ENCODE measurements around the gene ME3.

The ME3 gene

GRCh38 chr11:86510097-86510496, 162.3 kb downstream of the ME3 start:
- ATAC-seq = no peak

- no peak for ATAC-seq
These were observed 162.8 kb downstream of the ME3 start for GRCh38 chr11:86509588-86509974.

- no peak for ATAC-seq
These were observed 163.5 kb downstream of the ME3 start for GRCh38 chr11:86508604-86509587.

GRCh38 chr11:86507249-86507845, 165.1 kb downstream of the ME3 start:
- ATAC-seq = no peak

GRCh38 chr11:86506235-86506634, 166.2 kb downstream of the ME3 start:
- no peak for ATAC-seq

GRCh38 chr11:86503131-86503530, 169.3 kb downstream of the ME3 start:
- ATAC-seq = no peak

- ATAC-seq = no peak
These were observed 170.2 kb downstream of the ME3 start for GRCh38 chr11:86502137-86502642.

- ATAC-seq = no peak
These were observed 171.8 kb downstream of the ME3 start for GRCh38 chr11:86500500-86501140.

GRCh38 chr11:86499723-86500129, 172.7 kb downstream of the ME3 start:
- ATAC-seq = no peak

GRCh38 chr11:86497836-86498235, 174.6 kb downstream of the ME3 start:
- ATAC-seq = no peak

GRCh38 chr11:86497310-86497709, 175.1 kb downstream of the ME3 start:
- ATAC-seq = no peak

GRCh38 chr11:86495351-86495750, 177.1 kb downstream of the ME3 start:
- no peak for ATAC-seq

GRCh38 chr11:86492370-86493010, 179.9 kb downstream of the ME3 start:
- no peak for ATAC-seq

- no peak for ATAC-seq
These were observed 181.4 kb downstream of the ME3 start for GRCh38 chr11:86491027-86491426.

GRCh38 chr11:86490582-86490981, 181.8 kb downstream of the ME3 start:
- no peak for ATAC-seq

- ATAC-seq = no peak
These were observed 183.0 kb downstream of the ME3 start for GRCh38 chr11:86489442-86489841.

GRCh38 chr11:86488553-86488952, 183.9 kb downstream of the ME3 start:
- no peak for ATAC-seq

- no peak for ATAC-seq
These were observed 184.7 kb downstream of the ME3 start for GRCh38 chr11:86487671-86488070.

- no peak for ATAC-seq
These were observed 186.0 kb downstream of the ME3 start for GRCh38 chr11:86486261-86487030.

GRCh38 chr11:86484795-86485166, 187.6 kb downstream of the ME3 start:
- ATAC-seq = no peak

GRCh38 chr11:86483940-86484794, 188.2 kb downstream of the ME3 start:
- ATAC-seq = no peak
